ENCODE measurements around the gene CCDC192. TPM values are rescaled to one million over a fixed set of nuclear protein-coding genes. Genes with fewer than 3 reads are reported as not detected.
A peak's percentile ranks its signal among the peaks of the same experiment; 100 is the strongest.
"Not testable (repeated sequence)": the region's sequence is repeated elsewhere in the genome, so short reads cannot be mapped to it uniquely, and the experiment has no call there.

CCDC192 gene
- total RNA-seq, 5 donors from 2014 or later (not counting 1 experiment from before 2014, with no cell fraction given): 0.58 TPM; not detected in 4

DNA sequence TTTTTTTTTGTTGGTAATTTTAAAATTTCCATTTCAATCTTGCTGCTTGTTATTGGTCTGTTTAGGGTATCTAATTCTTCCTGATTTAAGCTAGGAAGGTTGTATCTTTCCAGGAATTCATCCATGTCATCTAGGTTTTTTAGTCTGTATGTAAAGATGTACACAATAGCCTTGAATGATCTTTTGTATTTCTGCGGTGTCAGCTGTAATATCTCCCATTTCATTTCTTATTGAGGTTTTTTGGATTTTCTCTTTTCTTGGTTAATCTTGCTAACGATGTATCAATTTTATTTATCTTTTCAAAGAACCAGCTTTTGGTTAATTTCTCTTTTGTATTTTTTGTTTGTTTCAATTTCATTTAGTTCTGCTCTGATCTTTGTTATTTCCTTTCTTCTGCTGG is 79.3 kb downstream of the CCDC192 start:
- H3K27me3 ChIP-seq (replicated peaks in 1 of 2; ENCODE audit: control insufficient read depth in 2 of 2, extremely low read depth in 1 of 2, insufficient read depth in 2 of 2, low read length in 1 of 2); H3K4me3 ChIP-seq (ENCODE audit: control insufficient read depth in 1 of 2, extremely low read depth in 1 of 2, low read length in 1 of 2); H3K4me3 Mint-ChIP-seq; DNase-seq; H3K27ac ChIP-seq (ENCODE audit: low read length); H3K9me3 ChIP-seq; ATAC-seq (replicated peaks in 1 of 4); CTCF ChIA-PET; H3K36me3 ChIP-seq (ENCODE audit: control insufficient read depth in 2 of 2, extremely low read depth in 1 of 2, insufficient read depth in 1 of 2, low read length in 1 of 2); H3K36me3 Mint-ChIP-seq; H3K27me3 Mint-ChIP-seq; H3K27ac Mint-ChIP-seq; H3K4me1 ChIP-seq (ENCODE audit: control insufficient read depth in 1 of 2, extremely low read depth in 1 of 2, insufficient read depth in 2 of 2, low read length in 2 of 2): not testable (repeated sequence)
- WGBS (ENCODE audit: insufficient coverage): no CpG with 5 or more reads among the region's 2 CpGs
- POLR2A ChIA-PET: interaction anchor here in 1 of 2 donors (0.6 kb wide), 1 partner anchor 299 kb away, joined by 4 read pairs; no protein-coding TSS in a partner anchor
- H3K4me1 Mint-ChIP-seq: peaks cover 0 to 23% (median 7%) of the 10 kb centered on the region in 3 donors
- H3K9me3 Mint-ChIP-seq: peaks cover 7 to 19% (median 9%) of the 10 kb centered on the region in 3 donors

DNA sequence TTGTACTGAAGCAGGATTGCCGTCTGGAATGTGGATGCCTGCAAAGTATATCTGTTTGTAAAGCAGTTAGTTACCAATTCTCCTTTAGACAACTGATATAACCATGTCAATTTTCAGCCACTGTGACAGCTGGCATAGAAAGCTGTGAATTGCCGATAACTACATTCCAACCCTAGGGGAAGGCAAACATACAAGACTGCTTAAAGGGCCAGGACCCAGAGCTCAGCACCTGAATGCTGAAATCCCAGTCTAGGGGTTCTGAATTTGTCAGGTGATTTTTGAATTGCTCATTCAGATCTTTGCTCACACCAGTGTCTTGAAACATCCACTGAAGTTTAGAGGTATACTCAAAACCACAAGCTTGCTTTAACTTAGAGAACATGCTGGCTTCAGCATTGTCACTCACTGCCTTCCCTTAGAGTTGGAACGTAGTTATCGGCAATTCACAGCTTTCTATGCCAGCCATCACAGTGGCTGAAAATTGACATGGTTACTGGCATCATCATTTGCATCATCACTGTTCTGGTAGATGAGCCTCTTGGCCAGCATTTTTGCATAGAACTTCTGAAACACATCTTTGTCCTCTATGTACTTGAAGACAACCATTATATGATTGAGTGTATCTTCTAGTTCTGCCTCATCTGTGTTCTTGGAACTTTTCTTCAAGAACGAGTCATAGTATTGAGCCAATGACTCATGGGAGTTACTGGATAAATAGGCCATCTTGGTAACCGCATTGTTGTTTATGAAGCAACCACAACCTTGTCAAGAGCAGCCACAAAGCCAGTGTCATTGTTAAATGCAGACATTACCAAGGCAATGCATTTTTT is 82.1 kb downstream of the CCDC192 start:
- Histone ChIP-seq H3K4me3 (ENCODE audit: control insufficient read depth in 1 of 2, extremely low read depth in 1 of 2, low read length in 1 of 2) (no peak overlapping the region), H3K36me3 (ENCODE audit: control insufficient read depth in 2 of 2, extremely low read depth in 1 of 2, insufficient read depth in 1 of 2, low read length in 1 of 2) (no peaks in the 10 kb centered on the region), H3K27ac (ENCODE audit: low read length) (peak overlapping the region; percentile 68), H3K9me3 (no peaks in the 10 kb centered on the region), H3K4me1 (ENCODE audit: control insufficient read depth in 1 of 2, extremely low read depth in 1 of 2, insufficient read depth in 2 of 2, low read length in 2 of 2) (peaks cover 0 to 5% of the 10 kb centered on the region in 2 experiments), H3K27me3 (replicated peaks in 1 of 2; ENCODE audit: control insufficient read depth in 2 of 2, extremely low read depth in 1 of 2, insufficient read depth in 2 of 2, low read length in 1 of 2) (no peaks in the 10 kb centered on the region)
- ChIA-PET POLR2A (no interaction called here), CTCF (no interaction called here)
- H3K9me3 Mint-ChIP-seq: peaks cover 0 to 15% (median 4%) of the 10 kb centered on the region in 3 donors
- peak overlapping the region; percentile 56 to 80 for H3K27ac Mint-ChIP-seq
- H3K4me3 Mint-ChIP-seq: peak overlapping the region in 1 of 3 donors; percentile 19
- peak in 11 of 35 experiments; percentile 0 to 55 (median 2) for DNase-seq
- H3K36me3 Mint-ChIP-seq: no peaks in the 10 kb centered on the region
- 58% methylated on average over 5 of the region's 6 CpGs for WGBS (ENCODE audit: insufficient coverage)
- peaks cover 0 to 23% (median 7%) of the 10 kb centered on the region in 3 donors for H3K4me1 Mint-ChIP-seq
- peak; percentile 43 to 83 (median 60) for ATAC-seq (replicated peaks in 1 of 4)
- peaks cover 0 to 3% of the 10 kb centered on the region in 2 donors for H3K27me3 Mint-ChIP-seq

DNA sequence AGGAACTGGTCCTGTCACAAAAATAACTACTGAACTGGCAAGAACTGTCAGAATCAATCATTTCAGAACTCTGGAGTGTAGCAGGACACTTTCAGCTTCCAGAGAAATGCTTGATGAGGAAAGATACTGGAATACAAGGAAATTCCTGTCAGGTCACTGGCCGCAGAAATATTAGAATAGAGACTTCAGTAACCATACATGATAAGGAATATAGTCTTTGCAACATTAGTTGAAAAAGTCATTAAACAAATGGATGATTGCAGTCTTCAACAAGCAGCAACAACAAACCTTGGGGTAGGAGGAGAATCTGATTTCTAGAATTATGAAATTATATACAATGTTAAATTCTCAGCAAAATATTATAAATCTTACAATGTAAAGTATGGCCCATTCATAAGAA is 88.2 kb downstream of the CCDC192 start:
- Mint-ChIP-seq H3K4me3 (no peak overlapping the region), H3K27me3 (peaks cover 0 to 3% of the 10 kb centered on the region in 2 donors), H3K9me3 (peaks cover 10 to 34% (median 11%) of the 10 kb centered on the region in 3 donors), H3K36me3 (no peaks in the 10 kb centered on the region), H3K27ac (no peak overlapping the region), H3K4me1 (peaks cover 0 to 5% (median 0%) of the 10 kb centered on the region in 3 donors)
- ChIA-PET CTCF (no interaction called here), POLR2A (no interaction called here)
- no CpG with 5 or more reads among the region's 1 CpG for WGBS (ENCODE audit: insufficient coverage)
- ATAC-seq (replicated peaks in 1 of 4) (no peak), DNase-seq (no peak)
- Histone ChIP-seq H3K9me3 (no peaks in the 10 kb centered on the region), H3K27me3 (replicated peaks in 1 of 2; ENCODE audit: control insufficient read depth in 2 of 2, extremely low read depth in 1 of 2, insufficient read depth in 2 of 2, low read length in 1 of 2) (no peaks in the 10 kb centered on the region), H3K4me3 (ENCODE audit: control insufficient read depth in 1 of 2, extremely low read depth in 1 of 2, low read length in 1 of 2) (no peak overlapping the region), H3K27ac (ENCODE audit: low read length) (no peak overlapping the region), H3K4me1 (ENCODE audit: control insufficient read depth in 1 of 2, extremely low read depth in 1 of 2, insufficient read depth in 2 of 2, low read length in 2 of 2) (peaks cover 0 to 2% of the 10 kb centered on the region in 2 experiments), H3K36me3 (ENCODE audit: control insufficient read depth in 2 of 2, extremely low read depth in 1 of 2, insufficient read depth in 1 of 2, low read length in 1 of 2) (no peaks in the 10 kb centered on the region)

DNA sequence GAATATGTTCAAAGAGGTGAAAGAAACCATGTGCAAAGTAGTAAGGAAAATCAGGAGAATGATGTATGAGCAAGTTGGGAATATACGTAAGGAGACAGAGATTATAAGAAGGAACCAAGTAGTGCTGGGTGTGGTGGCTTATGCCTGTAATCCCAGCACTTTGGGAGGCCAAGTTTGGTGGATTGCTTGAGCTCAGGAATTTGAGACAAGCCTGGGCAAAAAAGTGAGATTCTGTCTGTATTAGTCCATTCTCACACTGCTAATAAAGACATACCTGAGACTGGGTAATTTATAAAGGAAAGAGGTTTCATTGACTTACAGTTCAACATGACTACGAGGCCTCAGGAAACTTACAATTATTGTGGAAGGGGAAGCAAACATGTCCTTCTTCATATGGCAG is 88.7 kb downstream of the CCDC192 start:
- H3K36me3 ChIP-seq (ENCODE audit: control insufficient read depth in 2 of 2, extremely low read depth in 1 of 2, insufficient read depth in 1 of 2, low read length in 1 of 2); H3K4me3 ChIP-seq (ENCODE audit: control insufficient read depth in 1 of 2, extremely low read depth in 1 of 2, low read length in 1 of 2); POLR2A ChIA-PET; H3K4me3 Mint-ChIP-seq; H3K27ac Mint-ChIP-seq; H3K4me1 Mint-ChIP-seq; H3K36me3 Mint-ChIP-seq; H3K27me3 Mint-ChIP-seq; ATAC-seq (replicated peaks in 1 of 4); H3K9me3 ChIP-seq; DNase-seq; CTCF ChIA-PET; H3K27me3 ChIP-seq (replicated peaks in 1 of 2; ENCODE audit: control insufficient read depth in 2 of 2, extremely low read depth in 1 of 2, insufficient read depth in 2 of 2, low read length in 1 of 2); H3K27ac ChIP-seq (ENCODE audit: low read length); H3K4me1 ChIP-seq (ENCODE audit: control insufficient read depth in 1 of 2, extremely low read depth in 1 of 2, insufficient read depth in 2 of 2, low read length in 2 of 2): not testable (repeated sequence)
- H3K9me3 Mint-ChIP-seq: peaks cover 10 to 34% (median 11%) of the 10 kb centered on the region in 3 donors
- WGBS (ENCODE audit: insufficient coverage): 91% methylated on average over 1 of the region's 2 CpGs

DNA sequence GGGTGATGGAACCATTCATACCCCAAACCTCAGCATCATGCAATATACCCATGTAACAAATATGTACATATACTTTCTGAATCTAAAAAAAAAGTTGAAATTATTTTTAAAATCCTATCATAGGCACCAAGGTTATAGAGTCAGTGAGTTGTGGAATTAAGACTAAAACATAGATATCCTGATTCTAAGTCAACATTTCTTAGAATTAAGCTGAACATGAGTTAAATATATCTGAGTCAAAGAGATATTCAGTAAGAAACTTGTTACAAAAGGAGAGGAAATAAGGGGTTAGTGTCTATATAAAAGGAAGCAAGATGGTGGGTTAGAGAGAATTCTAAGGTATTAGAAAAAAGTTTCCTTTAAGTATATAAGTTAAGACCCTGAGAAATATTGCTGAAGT is 89.9 kb downstream of the CCDC192 start:
- no peaks in the 10 kb centered on the region for H3K36me3 ChIP-seq (ENCODE audit: control insufficient read depth in 2 of 2, extremely low read depth in 1 of 2, insufficient read depth in 1 of 2, low read length in 1 of 2)
- Mint-ChIP-seq H3K4me1 (no peaks in the 10 kb centered on the region), H3K27me3 (no peaks in the 10 kb centered on the region), H3K27ac (no peak overlapping the region), H3K36me3 (no peaks in the 10 kb centered on the region), H3K9me3 (peaks cover 10 to 34% (median 11%) of the 10 kb centered on the region in 3 donors), H3K4me3 (no peak overlapping the region)
- ChIA-PET CTCF (no interaction called here), POLR2A (no interaction called here)
- H3K4me3 ChIP-seq (ENCODE audit: control insufficient read depth in 1 of 2, extremely low read depth in 1 of 2, low read length in 1 of 2): no peak overlapping the region
- H3K27me3 ChIP-seq (replicated peaks in 1 of 2; ENCODE audit: control insufficient read depth in 2 of 2, extremely low read depth in 1 of 2, insufficient read depth in 2 of 2, low read length in 1 of 2): no peaks in the 10 kb centered on the region
- H3K27ac ChIP-seq (ENCODE audit: low read length): no peak overlapping the region
- H3K4me1 ChIP-seq (ENCODE audit: control insufficient read depth in 1 of 2, extremely low read depth in 1 of 2, insufficient read depth in 2 of 2, low read length in 2 of 2): no peaks in the 10 kb centered on the region
- DNase-seq: no peak
- ATAC-seq (replicated peaks in 1 of 4): no peak
- no peaks in the 10 kb centered on the region for H3K9me3 ChIP-seq

DNA sequence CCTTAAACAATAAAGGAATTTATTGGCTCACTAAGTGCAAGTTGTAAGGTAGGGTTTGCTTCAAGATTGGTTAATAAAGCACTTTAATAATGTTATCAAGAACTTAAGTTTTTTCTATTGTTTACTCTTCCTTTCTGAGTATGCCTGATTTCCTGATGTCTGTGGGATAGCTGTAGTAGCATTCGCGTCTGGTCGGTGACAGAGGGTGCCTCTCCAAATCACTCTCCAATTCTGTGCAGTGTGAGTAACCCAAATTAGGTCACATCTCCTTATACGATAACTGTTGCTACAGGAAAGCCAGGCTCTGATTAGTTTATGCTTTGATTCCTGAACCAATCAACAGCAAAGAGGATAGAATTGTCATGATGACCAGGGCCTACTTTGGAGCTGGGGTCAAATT is 90.7 kb downstream of the CCDC192 start:
- no peaks in the 10 kb centered on the region for H3K9me3 ChIP-seq
- ATAC-seq (replicated peaks in 1 of 4): no peak
- no peak overlapping the region for H3K27ac ChIP-seq (ENCODE audit: low read length)
- no peaks in the 10 kb centered on the region for H3K4me1 Mint-ChIP-seq
- no peaks in the 10 kb centered on the region for H3K36me3 ChIP-seq (ENCODE audit: control insufficient read depth in 2 of 2, extremely low read depth in 1 of 2, insufficient read depth in 1 of 2, low read length in 1 of 2)
- H3K4me3 Mint-ChIP-seq: no peak overlapping the region
- peaks cover 10 to 30% (median 11%) of the 10 kb centered on the region in 3 donors for H3K9me3 Mint-ChIP-seq
- no peaks in the 10 kb centered on the region for H3K36me3 Mint-ChIP-seq
- H3K27me3 ChIP-seq (replicated peaks in 1 of 2; ENCODE audit: control insufficient read depth in 2 of 2, extremely low read depth in 1 of 2, insufficient read depth in 2 of 2, low read length in 1 of 2): no peaks in the 10 kb centered on the region
- no peaks in the 10 kb centered on the region for H3K27me3 Mint-ChIP-seq
- no CpG with 5 or more reads among the region's 4 CpGs for WGBS (ENCODE audit: insufficient coverage)
- no peak overlapping the region for H3K4me3 ChIP-seq (ENCODE audit: control insufficient read depth in 1 of 2, extremely low read depth in 1 of 2, low read length in 1 of 2)
- no peak overlapping the region for H3K27ac Mint-ChIP-seq
- no peaks in the 10 kb centered on the region for H3K4me1 ChIP-seq (ENCODE audit: control insufficient read depth in 1 of 2, extremely low read depth in 1 of 2, insufficient read depth in 2 of 2, low read length in 2 of 2)
- ChIA-PET CTCF (no interaction called here), POLR2A (no interaction called here)
- no peak for DNase-seq

All from T-cell (primary cell).